CD4-positive, alpha-beta T cell (primary cell): ENCODE measurements around the gene ADAMTS12. TPM values are rescaled to one million over a fixed set of nuclear protein-coding genes. Genes with fewer than 3 reads are reported as not detected.

Experiments used
- ATAC-seq: fragments of 200-7000 bp; cut with Tn5 transposase; one replicate; pipeline ENCODE4 v1.10.0; 2022; ENCODE audit warnings: mild to moderate bottlenecking; ENCODE audit not compliant: poor library complexity
- CTCF ChIA-PET: fragments of 350-600 bp; sonication (Branson Sonifier 250); formaldehyde crosslinking; loops from one replicate; lab custom pipeline; 2021; ENCODE audit warnings: antibody characterized with exemption, inconsistent platforms; lab: Charles Lee
- POLR2A ChIA-PET: fragments of 350-600 bp; sonication (Branson Sonifier 250); formaldehyde crosslinking; loops from one replicate; lab custom pipeline; 2021; ENCODE audit warnings: antibody characterized with exemption, inconsistent platforms; lab: Charles Lee
- DNase-seq, 14 experiments: peaks; one replicate each; pipeline ENCODE4 v3.0.0-alpha.2; 2013 to 2020; ENCODE audit warnings: mixed read lengths in 2 of 14
- H3K27ac ChIP-seq, 2 donors: one replicate each; pipeline versions ENCODE4 v1.5.1 to v1.7.0; 2013; ENCODE audit warnings: low read length in 2 of 2, low read depth in 1 of 2, mild to moderate bottlenecking in 1 of 2
- H3K27me3 ChIP-seq, 2 experiments: 1 replicate in 1 of 2; 2 replicates in 1 of 2; pipeline versions ENCODE4 v1.6.1 to v1.7.0; 2013; ENCODE audit warnings: low read length in 2 of 2, control low read depth in 1 of 2, mild to moderate bottlenecking in 1 of 2, moderate library complexity in 1 of 2; ENCODE audit not compliant: insufficient read depth in 2 of 2, control insufficient read depth in 1 of 2
- H3K36me3 ChIP-seq: one replicate; pipeline ENCODE4 v1.6.1; 2013; ENCODE audit warnings: low read length, control low read depth; ENCODE audit not compliant: insufficient read depth
- H3K4me1 ChIP-seq: one replicate; pipeline ENCODE4 v1.6.1; 2013; ENCODE audit warnings: low read length, control low read depth; ENCODE audit not compliant: insufficient read depth
- H3K4me3 ChIP-seq: one replicate; pipeline ENCODE4 v1.5.1; 2013; ENCODE audit warnings: mild to moderate bottlenecking, low read length, moderate library complexity
- H3K9me3 ChIP-seq, 2 experiments: 1 replicate in 1 of 2; 2 replicates in 1 of 2; pipeline versions ENCODE4 v1.6.1 to v1.7.0; 2013; ENCODE audit warnings: low read length in 2 of 2, mild to moderate bottlenecking in 2 of 2, control low read depth in 1 of 2, moderate library complexity in 1 of 2; ENCODE audit not compliant: control insufficient read depth in 1 of 2, insufficient read depth in 1 of 2
- H3K27ac Mint-ChIP-seq: one replicate; pipeline ENCODE4 v1.8.0; 2020; ENCODE audit warnings: mixed read lengths
- H3K27me3 Mint-ChIP-seq: one replicate; pipeline ENCODE4 v1.8.0; 2021; ENCODE audit warnings: mixed read lengths
- H3K36me3 Mint-ChIP-seq: one replicate; pipeline ENCODE4 v1.8.0; 2021; ENCODE audit warnings: low read depth, mixed read lengths
- H3K4me1 Mint-ChIP-seq: one replicate; pipeline ENCODE4 v1.8.0; 2021; ENCODE audit warnings: low read depth, mixed read lengths
- H3K4me3 Mint-ChIP-seq: one replicate; pipeline ENCODE4 v1.8.0; 2020; ENCODE audit warnings: mild to moderate bottlenecking, mixed read lengths
- H3K9me3 Mint-ChIP-seq: one replicate; pipeline ENCODE4 v1.8.0; 2020; ENCODE audit warnings: mixed read lengths
- intact Hi-C, 2 experiments: fragments of 100-400 bp; cut with DNase I in 1 of 2; cut with micrococcal nuclease in 1 of 2; formaldehyde crosslinking; loops; one replicate each; pipeline versions ENCODE4 v1.15.1 to v1.9.0; 2023 to 2025; cut with DNase I, micrococcal nuclease
- total RNA-seq, 174 experiments: library from RNA in 2 of 174; stranded (reverse) in 2 of 174; gene quantifications; one replicate each; pipeline ENCODE4 v1.2.3 and lab custom pipeline; 2021 to 2026
- TF ChIP-seq, protein P1 (sequence below): fragments of 200-600 bp; IDR thresholded peaks from one replicate; pipeline ENCODE4 v1.8.0; 2022; ENCODE audit warnings: antibody characterized with exemption, mild to moderate bottlenecking

Gene ADAMTS12
- total RNA-seq, 2 experiments from 2014 or later, result 0.06 TPM; not detected in 1

DNA sequence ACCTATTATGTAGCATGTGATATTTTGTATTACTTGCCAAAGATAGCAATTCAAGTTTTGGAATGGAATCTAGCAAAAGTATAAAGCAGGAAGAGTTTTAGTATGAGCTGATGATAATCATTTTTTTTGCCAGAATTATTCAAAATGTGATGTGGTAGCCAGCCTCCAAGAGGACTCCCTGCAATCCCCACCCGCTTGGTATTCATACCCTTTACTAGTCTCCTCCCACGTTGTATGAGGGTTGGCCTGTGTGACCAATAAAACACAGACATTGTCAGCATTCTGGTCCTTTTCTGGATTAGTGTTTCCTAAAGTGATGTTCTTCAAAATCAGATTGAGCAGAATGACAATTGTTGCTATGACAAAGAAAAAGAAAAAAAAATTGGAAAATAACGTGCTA, 387.2 kb downstream of the ADAMTS12 start:
- ATAC-seq, result no peak
- ChIA-PET CTCF (no interaction called here), POLR2A (no interaction called here)
- H3K36me3 Mint-ChIP-seq, result no peaks in the 10 kb centered on the region
- no peaks in the 10 kb centered on the region for H3K9me3 Mint-ChIP-seq
- TF ChIP-seq, protein P1, sequence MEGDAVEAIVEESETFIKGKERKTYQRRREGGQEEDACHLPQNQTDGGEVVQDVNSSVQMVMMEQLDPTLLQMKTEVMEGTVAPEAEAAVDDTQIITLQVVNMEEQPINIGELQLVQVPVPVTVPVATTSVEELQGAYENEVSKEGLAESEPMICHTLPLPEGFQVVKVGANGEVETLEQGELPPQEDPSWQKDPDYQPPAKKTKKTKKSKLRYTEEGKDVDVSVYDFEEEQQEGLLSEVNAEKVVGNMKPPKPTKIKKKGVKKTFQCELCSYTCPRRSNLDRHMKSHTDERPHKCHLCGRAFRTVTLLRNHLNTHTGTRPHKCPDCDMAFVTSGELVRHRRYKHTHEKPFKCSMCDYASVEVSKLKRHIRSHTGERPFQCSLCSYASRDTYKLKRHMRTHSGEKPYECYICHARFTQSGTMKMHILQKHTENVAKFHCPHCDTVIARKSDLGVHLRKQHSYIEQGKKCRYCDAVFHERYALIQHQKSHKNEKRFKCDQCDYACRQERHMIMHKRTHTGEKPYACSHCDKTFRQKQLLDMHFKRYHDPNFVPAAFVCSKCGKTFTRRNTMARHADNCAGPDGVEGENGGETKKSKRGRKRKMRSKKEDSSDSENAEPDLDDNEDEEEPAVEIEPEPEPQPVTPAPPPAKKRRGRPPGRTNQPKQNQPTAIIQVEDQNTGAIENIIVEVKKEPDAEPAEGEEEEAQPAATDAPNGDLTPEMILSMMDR, result no peak
- no peaks in the 10 kb centered on the region for H3K9me3 ChIP-seq
- no peak overlapping the region for H3K27ac ChIP-seq
- H3K4me3 Mint-ChIP-seq, result no peak overlapping the region
- no peak overlapping the region for H3K27ac Mint-ChIP-seq
- H3K27me3 Mint-ChIP-seq, result no peaks in the 10 kb centered on the region
- no peaks in the 10 kb centered on the region for H3K36me3 ChIP-seq
- H3K4me1 ChIP-seq, result no peaks in the 10 kb centered on the region
- no peak for DNase-seq
- no peaks in the 10 kb centered on the region for H3K4me1 Mint-ChIP-seq
- intact Hi-C loops, result no loop called here
- no peaks in the 10 kb centered on the region for H3K27me3 ChIP-seq
- no peak overlapping the region for H3K4me3 ChIP-seq

DNA sequence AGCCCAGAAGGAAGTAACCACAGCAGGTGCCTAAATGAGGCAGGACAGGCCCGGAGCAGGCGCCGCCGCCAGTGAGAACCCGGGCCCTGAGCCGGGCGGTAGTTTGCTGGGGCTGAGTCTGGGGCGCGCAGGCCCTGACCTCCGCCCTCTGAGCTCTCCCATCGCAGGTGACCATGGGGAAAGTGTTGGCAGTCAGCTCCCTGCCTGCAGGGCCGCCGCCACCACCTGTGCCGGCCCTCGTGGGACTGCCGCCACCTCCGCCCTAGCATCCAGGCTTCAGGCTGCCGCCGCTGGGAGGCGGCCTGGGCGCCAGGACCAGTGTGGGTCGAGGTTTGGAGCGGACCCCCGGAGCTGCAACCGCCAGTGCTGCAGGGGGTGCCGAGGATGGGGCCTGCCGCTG, 389.9 kb downstream of the ADAMTS12 start:
- DNase-seq (no peak), ATAC-seq (no peak)
- H3K9me3 ChIP-seq, result no peaks in the 10 kb centered on the region
- Mint-ChIP-seq H3K4me3 (no peak overlapping the region), H3K9me3 (no peaks in the 10 kb centered on the region), H3K27ac (no peak overlapping the region), H3K36me3 (no peaks in the 10 kb centered on the region), H3K4me1 (no peaks in the 10 kb centered on the region), H3K27me3 (no peaks in the 10 kb centered on the region)
- no peak overlapping the region for H3K4me3 ChIP-seq
- H3K27me3 ChIP-seq, result no peaks in the 10 kb centered on the region
- no peaks in the 10 kb centered on the region for H3K4me1 ChIP-seq
- POLR2A ChIA-PET, result no interaction called here
- CTCF ChIA-PET, result no interaction called here
- intact Hi-C loops, result no loop called here
- H3K36me3 ChIP-seq, result no peaks in the 10 kb centered on the region
- no peak overlapping the region for H3K27ac ChIP-seq
- TF ChIP-seq, protein P1, result no peak

DNA sequence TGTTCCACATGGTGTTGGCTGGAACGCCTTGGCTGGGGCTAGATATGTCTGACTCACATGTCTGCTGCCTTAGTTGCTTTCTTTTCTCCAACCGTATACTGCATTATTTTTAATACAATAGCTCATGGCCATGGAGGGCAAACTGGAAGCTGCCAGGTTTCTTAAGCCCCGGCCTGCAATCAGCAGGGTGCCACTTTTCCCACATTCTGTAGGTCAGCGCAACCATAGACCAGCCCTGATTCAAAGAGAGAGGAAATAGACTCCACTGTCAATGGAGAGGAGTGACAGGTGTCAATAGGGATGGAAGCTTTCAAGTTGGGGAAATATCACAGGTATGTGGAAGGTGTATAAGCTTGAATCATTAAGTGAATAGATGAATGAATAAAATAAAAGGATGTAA, 390.5 kb downstream of the ADAMTS12 start:
- Mint-ChIP-seq H3K4me3 (no peak overlapping the region), H3K4me1 (no peaks in the 10 kb centered on the region), H3K36me3 (no peaks in the 10 kb centered on the region), H3K27ac (no peak overlapping the region), H3K9me3 (no peaks in the 10 kb centered on the region), H3K27me3 (no peaks in the 10 kb centered on the region)
- Histone ChIP-seq H3K27ac (no peak overlapping the region), H3K27me3 (no peaks in the 10 kb centered on the region), H3K4me3 (no peak overlapping the region), H3K9me3 (no peaks in the 10 kb centered on the region), H3K4me1 (no peaks in the 10 kb centered on the region), H3K36me3 (no peaks in the 10 kb centered on the region)
- ChIA-PET CTCF (no interaction called here), POLR2A (no interaction called here)
- ATAC-seq (no peak), DNase-seq (no peak)
- intact Hi-C loops, result no loop called here
- TF ChIP-seq, protein P1, result no peak
